GM10266 (cell line): ENCODE data around the gene SP9.
"Not testable (repeated sequence)": the region's sequence is repeated elsewhere in the genome, so short reads cannot be mapped to it uniquely, and the experiment has no call there.

Experiments used
- DNase-seq: peaks from one replicate; pipeline ENCODE4 v3.0.0; 2012; ENCODE audit errors: extremely low spot score
- TF ChIP-seq, protein P1 (sequence below): IDR thresholded peaks from 2 replicates; pipeline ENCODE4 v1.5.1; 2012; ENCODE audit warnings: mild to moderate bottlenecking, low read depth; ENCODE audit not compliant: control insufficient read depth, insufficient read depth; ENCODE audit errors: missing control alignments

The SP9 gene

DNA sequence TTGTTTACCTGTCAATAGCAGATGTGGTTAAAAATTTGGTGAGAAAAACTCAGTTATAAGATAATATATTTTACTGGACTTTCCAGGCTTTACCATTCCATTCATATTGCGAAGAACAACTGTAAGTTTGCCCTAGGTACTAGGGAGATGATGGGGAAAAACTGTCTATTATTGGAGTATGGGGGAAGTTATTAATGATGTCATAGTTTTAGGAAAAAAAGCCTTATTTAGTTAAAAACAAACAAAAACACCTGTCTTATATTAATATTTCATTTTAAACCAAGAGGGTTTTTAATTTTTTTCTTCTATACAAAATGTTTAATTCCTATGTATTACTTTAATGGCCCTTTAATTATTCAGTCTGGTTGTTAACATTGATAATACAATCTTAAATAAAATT is 18.2 kb downstream of the SP9 start:
- DNase-seq, result no peak
- TF ChIP-seq, protein P1, sequence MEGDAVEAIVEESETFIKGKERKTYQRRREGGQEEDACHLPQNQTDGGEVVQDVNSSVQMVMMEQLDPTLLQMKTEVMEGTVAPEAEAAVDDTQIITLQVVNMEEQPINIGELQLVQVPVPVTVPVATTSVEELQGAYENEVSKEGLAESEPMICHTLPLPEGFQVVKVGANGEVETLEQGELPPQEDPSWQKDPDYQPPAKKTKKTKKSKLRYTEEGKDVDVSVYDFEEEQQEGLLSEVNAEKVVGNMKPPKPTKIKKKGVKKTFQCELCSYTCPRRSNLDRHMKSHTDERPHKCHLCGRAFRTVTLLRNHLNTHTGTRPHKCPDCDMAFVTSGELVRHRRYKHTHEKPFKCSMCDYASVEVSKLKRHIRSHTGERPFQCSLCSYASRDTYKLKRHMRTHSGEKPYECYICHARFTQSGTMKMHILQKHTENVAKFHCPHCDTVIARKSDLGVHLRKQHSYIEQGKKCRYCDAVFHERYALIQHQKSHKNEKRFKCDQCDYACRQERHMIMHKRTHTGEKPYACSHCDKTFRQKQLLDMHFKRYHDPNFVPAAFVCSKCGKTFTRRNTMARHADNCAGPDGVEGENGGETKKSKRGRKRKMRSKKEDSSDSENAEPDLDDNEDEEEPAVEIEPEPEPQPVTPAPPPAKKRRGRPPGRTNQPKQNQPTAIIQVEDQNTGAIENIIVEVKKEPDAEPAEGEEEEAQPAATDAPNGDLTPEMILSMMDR, result no peak

DNA sequence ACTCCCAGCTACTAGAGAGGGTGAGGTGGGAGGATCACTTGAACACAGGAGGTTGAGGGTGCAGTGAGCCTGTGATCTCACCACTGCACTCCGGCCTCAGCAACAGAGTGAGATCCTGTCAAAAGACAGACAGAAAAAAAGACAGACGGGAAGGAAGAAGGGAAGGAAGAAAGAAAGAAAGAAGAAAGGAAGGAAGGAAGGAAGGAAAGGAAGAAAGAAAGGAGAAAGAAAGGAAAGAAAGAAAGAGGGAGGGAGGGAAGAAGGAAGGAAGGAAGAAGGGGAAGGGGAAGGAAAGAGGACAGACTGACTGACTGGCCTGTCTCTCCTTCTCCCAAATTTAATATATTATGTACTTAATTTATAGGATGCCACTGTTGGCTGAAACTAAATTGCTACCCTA is 21.6 kb downstream of the SP9 start:
- DNase-seq, result no peak
- TF ChIP-seq, protein P1, result no peak

DNA sequence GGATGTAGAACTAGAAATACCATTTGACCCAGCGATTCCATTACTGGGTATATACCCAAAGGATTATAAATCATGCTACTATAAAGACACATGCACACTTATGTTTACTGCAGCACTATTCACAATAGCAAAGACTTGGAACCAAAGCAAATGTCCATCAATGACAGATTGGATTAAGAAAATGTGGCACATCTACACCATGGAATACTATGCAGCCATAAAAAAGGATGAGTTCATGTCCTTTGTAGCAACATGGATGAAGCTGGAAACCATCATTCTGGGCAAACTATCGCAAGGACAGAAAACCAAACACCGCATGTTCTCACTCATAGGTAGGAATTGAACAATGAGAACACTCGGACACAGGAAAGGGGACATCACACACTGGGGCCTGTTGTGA is 24.9 kb downstream of the SP9 start:
- not testable (repeated sequence) for DNase-seq

DNA sequence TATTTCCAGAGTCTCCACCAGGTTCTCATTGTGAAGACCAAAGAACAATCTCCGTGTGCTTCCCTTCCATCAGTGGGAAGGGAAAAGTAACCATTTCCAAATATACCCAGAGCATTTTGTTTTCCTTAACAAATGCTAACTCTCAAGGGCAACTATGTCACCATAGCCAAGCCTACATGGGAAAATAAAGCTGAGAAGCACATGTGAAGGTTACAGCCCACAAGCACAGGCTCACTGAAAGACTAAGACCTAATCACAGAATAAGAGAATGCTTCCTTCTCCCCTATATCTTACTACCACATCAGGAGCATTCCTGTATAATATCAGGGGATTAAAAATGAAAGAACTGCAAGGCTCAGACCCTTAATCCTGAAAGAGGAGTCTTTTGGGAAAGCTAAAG is 28.2 kb downstream of the SP9 start:
- TF ChIP-seq, protein P1, result no peak
- no peak for DNase-seq

DNA sequence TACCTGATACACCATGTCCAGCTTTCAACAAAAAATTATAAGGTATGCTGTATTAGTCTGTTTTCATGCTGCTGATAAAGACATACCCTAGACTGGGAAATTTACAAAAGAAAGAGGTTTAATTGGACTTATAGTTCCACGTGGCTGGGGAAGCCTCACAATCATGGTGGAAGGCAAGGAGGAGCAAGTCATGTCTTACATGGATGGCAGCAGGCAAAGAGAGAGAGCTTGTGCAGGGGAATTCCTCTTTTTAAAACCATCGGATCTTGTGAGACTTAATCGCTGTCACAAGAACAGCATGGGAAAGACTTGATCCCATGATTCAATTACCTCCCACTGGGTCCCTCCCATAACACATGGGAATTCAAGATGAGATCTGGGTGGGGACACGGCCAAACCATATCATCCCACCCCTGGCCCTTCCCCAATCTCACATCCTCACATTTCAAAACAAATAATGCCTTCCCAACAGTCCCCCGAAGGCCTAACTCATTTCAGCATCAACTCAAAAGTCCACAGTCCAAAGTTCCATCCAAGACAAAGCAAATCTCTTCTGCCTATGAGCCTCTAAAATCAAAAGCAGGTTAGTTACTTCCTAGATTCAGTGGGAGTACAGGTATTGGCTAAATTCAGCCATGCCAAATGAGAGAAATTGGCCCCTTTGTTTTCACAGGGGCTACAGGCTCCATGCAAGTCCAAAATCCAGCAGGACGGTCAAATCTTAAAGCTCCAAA is 28.9 kb downstream of the SP9 start:
- not testable (repeated sequence) for DNase-seq

DNA sequence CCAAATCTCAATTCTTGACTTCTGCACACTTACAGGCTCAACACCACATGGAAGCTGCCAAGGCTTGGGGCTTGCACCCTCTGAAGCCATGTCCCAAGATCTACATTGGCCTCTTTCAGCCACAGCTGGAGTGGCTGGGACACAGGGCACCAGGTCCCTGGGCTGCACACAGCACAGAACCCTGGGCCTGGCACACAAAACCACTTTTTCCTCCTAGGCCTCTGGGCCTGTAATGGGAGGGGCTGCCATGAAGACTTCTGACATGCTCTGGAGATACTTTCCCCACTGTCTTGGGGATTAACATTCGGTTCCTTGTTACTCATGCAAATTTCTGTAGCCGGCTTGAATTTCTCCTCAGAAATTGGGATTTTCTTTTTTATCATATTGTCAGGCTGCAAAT is 29.9 kb downstream of the SP9 start:
- no peak for DNase-seq
- TF ChIP-seq, protein P1, result no peak

DNA sequence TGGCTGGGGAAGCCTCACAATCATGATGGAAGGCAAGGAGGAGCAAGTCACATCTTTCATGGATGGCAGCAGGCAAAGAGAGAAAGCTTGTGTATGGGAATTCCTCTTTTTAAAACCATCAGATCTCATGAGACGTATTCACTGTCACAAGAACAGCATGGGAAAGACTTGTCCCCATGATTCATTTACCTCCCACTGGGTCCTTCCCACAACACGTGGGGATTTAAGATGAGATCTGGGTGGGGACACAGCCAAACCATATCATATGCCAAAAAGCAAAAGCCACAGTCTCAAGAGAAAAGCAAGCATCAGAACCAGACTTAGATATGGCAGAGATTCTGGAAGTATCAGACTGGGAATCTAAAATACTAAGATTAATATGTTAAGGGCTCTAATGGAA is 30.8 kb downstream of the SP9 start:
- TF ChIP-seq, protein P1, result no peak
- no peak for DNase-seq

DNA sequence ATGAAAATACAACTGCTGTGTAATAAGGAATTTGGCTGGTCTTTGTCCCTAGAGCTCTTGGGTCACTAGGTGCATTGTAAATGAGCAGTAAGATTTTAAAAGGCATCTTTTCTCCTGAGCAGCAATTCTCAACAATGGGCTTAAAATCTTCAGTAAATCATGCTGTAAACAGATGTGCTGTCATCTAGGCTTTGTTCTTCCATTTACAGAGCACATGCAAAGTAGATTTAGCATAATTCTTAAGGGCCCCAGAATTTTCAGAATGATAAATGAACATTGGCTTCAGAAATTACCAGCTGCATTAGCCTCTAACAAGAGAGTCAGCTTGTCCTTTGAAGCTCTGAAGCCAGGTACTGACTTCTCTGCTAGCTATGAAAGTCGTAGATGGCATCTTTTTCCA is 33.9 kb downstream of the SP9 start:
- DNase-seq, result no peak
- TF ChIP-seq, protein P1, result no peak
